ENCODE data around the gene ST13.

ST13 gene

DNA sequence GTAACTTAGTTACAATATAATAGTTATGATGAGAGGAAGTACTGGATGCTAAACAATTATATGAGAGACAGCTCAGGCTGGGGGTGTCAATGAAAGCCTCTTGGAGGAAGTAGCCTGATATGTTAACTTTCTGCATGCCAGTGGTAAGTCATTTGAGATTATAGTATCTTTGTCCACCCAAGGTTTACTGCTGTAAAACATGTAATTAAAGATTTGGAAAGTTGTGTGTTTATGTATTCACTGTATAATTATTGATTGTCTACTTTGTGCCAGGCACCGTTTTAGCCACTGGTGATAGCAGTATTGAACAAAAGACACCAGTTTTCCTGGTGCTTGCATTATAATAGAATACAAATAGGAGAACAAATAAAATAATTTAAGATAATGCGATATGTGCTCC is 6.1 kb upstream of the ST13 start (continued):
- no peak for TF ChIP-seq PRDM4 (tag by site-specific recombination; IDR thresholded peaks at IDR 0.05)
- TF ChIP-seq ZNF514 (tag by site-specific recombination; IDR thresholded peaks at IDR 0.05), result no peak

DNA sequence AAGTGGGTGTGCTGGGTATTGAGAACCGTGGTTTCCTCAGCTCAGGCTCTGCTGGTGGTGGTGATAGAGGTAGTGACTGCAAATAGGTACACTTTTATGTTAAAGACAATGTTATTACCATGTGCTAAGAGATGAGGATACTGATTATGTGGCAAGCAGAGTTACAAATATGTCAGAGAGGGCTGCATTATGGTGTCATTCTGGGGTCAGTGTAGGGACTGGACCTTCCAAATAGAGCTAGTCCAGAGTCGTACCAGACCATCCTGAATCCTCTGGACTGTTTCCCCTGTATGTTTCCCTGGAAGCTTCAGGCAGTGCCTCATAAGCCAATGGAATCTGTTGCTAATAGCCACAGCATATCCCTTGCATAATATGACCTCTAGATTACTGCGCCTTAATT is 5.6 kb upstream of the ST13 start, which contains the start of gene DNAJB7:
DNAJB7 (minus strand) TSS at position 101 of the 400 bp plus-strand sequence. CDS start 119 bp downstream, outside the sequence.
- Histone ChIP-seq H3K4me3 (ENCODE audit: low read depth, low read length) (no peak within 1 kb of the TSS), H3K27ac (ENCODE audit: extremely low read depth, low read depth, low read length) (no peak within 1 kb of the TSS), H3K4me1 (ENCODE audit: control insufficient read depth, insufficient read depth, low read length) (0 out of 2 replicates have a peak, but pooled peaks cover 6% of the 10 kb centered on the region), H3K36me3 (ENCODE audit: control insufficient read depth in 2 of 2, insufficient read depth in 1 of 2, low read length in 2 of 2) (peaks cover 13 to 16% of the 10 kb centered on the region in 2 experiments; a peak in 2 of 3 replicates), H3K9me3 (ENCODE audit: control insufficient read depth, insufficient read depth, low read depth, low read length) (no peaks in the 10 kb centered on the region)
- no peak for TF ChIP-seq ZNF677 (tag by site-specific recombination; IDR thresholded peaks at IDR 0.05)
- ChIA-PET CTCF (interaction anchor here (0.5 to 0.8 kb wide), 2 partner anchors 176 to 375 kb away, joined by 3 read pairs; no protein-coding TSS in a partner anchor), POLR2A (no interaction called here)

GRCh38 chr22:40857309-40857855 is 943 bp upstream of the ST13 start:
- H3K9me3 ChIP-seq (ENCODE audit: control insufficient read depth, insufficient read depth, low read depth, low read length), result no peaks in the 10 kb centered on the region
- no peak for TF ChIP-seq ZNF658 (tag by site-specific recombination; IDR thresholded peaks at IDR 0.05)
- no peak for TF ChIP-seq MYNN (tag by site-specific recombination; IDR thresholded peaks at IDR 0.05; ENCODE audit: borderline replicate concordance)
- TF ChIP-seq ZNF121 (tag by site-specific recombination; IDR thresholded peaks at IDR 0.05), result no peak
- no peak for TF ChIP-seq ZNF645 (tag by site-specific recombination; IDR thresholded peaks at IDR 0.05)
- TF ChIP-seq, protein P1, sequence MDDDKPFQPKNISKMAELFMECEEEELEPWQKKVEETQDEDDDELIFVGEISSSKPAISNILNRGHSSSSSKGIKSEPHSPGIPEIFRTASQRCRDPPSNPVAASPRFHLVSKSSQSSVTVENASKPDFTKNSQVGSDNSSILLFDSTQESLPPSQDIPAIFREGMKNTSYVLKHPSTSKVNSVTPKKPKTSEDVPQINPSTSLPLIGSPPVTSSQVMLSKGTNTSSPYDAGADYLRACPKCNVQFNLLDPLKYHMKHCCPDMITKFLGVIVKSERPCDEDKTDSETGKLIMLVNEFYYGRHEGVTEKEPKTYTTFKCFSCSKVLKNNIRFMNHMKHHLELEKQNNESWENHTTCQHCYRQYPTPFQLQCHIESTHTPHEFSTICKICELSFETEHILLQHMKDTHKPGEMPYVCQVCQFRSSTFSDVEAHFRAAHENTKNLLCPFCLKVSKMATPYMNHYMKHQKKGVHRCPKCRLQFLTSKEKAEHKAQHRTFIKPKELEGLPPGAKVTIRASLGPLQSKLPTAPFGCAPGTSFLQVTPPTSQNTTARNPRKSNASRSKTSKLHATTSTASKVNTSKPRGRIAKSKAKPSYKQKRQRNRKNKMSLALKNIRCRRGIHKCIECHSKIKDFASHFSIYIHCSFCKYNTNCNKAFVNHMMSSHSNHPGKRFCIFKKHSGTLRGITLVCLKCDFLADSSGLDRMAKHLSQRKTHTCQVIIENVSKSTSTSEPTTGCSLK (tag by site-specific recombination; IDR thresholded peaks at IDR 0.05), result no peak
- TF ChIP-seq TRIM28 (IDR thresholded peaks at IDR 0.05; ENCODE audit: borderline replicate concordance, low read length), result no peak
- no peak for TF ChIP-seq ZNF596 (tag by site-specific recombination; IDR thresholded peaks at IDR 0.05)
- no peak for TF ChIP-seq ZNF423 (tag by site-specific recombination; IDR thresholded peaks at IDR 0.05)
- no peak for TF ChIP-seq HOXA7 (CRISPR knock-in tag; IDR thresholded peaks at IDR 0.05; ENCODE audit: borderline replicate concordance)
- no peak for TF ChIP-seq HOXC10 (CRISPR knock-in tag; IDR thresholded peaks at IDR 0.05)
- TF ChIP-seq ZBTB17 (tag by site-specific recombination; IDR thresholded peaks at IDR 0.05), result 0 out of 2 replicates have a peak, but pooled peaks have one; percentile 3
- TF ChIP-seq INSM2 (tag by site-specific recombination; IDR thresholded peaks at IDR 0.05), result no peak
- 0 out of 2 replicates have a peak, but pooled peaks have one; percentile 58 for TF ChIP-seq ZNF692 (tag by site-specific recombination; IDR thresholded peaks at IDR 0.05)
- no peak for TF ChIP-seq ZNF37A (tag by site-specific recombination; IDR thresholded peaks at IDR 0.05)
- TF ChIP-seq, protein P2, sequence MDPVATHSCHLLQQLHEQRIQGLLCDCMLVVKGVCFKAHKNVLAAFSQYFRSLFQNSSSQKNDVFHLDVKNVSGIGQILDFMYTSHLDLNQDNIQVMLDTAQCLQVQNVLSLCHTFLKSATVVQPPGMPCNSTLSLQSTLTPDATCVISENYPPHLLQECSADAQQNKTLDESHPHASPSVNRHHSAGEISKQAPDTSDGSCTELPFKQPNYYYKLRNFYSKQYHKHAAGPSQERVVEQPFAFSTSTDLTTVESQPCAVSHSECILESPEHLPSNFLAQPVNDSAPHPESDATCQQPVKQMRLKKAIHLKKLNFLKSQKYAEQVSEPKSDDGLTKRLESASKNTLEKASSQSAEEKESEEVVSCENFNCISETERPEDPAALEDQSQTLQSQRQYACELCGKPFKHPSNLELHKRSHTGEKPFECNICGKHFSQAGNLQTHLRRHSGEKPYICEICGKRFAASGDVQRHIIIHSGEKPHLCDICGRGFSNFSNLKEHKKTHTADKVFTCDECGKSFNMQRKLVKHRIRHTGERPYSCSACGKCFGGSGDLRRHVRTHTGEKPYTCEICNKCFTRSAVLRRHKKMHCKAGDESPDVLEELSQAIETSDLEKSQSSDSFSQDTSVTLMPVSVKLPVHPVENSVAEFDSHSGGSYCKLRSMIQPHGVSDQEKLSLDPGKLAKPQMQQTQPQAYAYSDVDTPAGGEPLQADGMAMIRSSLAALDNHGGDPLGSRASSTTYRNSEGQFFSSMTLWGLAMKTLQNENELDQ (tag by site-specific recombination; IDR thresholded peaks at IDR 0.05; ENCODE audit: low read depth), result no peak
- TF ChIP-seq ZNF670 (tag by site-specific recombination; IDR thresholded peaks at IDR 0.05; ENCODE audit: low read depth), result no peak
- no peak for TF ChIP-seq ZNF585B (tag by site-specific recombination; IDR thresholded peaks at IDR 0.05)
- 0 out of 2 replicates have a peak, but pooled peaks have one; percentile 35 for TF ChIP-seq ZFP69B (tag by site-specific recombination; IDR thresholded peaks at IDR 0.05)

More at GRCh38 chr22:40857309-40857855, 943 bp upstream of the ST13 start:
- ChIA-PET POLR2A (interaction anchor here (0.6 to 2.3 kb wide), 17 partner anchors 10 to 239 kb away, joined by 3 to 14 read pairs (median 3); partner anchors contain the start of genes RBX1 and SLC25A17), CTCF (interaction anchor here (0.6 to 1.7 kb wide), 8 partner anchors 9 to 119 kb away, joined by 3 to 8 read pairs (median 3); partner anchors contain the start of gene SLC25A17)
- peaks cover 14% of the 10 kb centered on the region for H3K4me1 ChIP-seq (ENCODE audit: control insufficient read depth, insufficient read depth, low read length)
- peak overlapping the region; percentile 98 for H3K27ac ChIP-seq (ENCODE audit: extremely low read depth, low read depth, low read length)
- peaks cover 13 to 28% of the 10 kb centered on the region in 2 experiments; a peak in 2 of 3 replicates for H3K36me3 ChIP-seq (ENCODE audit: control insufficient read depth in 2 of 2, insufficient read depth in 1 of 2, low read length in 2 of 2)
- peak overlapping the region; percentile 53 for H3K4me3 ChIP-seq (ENCODE audit: low read depth, low read length)

All from HEK293 (cell line).